HepG2 (cell line): ENCODE measurements around the gene DYRK2. TPM values are rescaled to one million over a fixed set of nuclear protein-coding genes. Genes with fewer than 3 reads are reported as not detected.

Experiments
- ATAC-seq: fragments of 200-7000 bp; cut with Tn5 transposase; 3 replicates; pipeline ENCODE4 v1.9.1; 2020; ENCODE audit warnings: mild to moderate bottlenecking, moderate library complexity
- BruUV-seq: library from RNA; stranded (reverse); fragments of 400-500 nt; replicated peaks from 2 replicates; lab custom pipeline; 2021; lab: Mats Ljungman, UMichigan
- CTCF ChIA-PET: fragments of 300-600 bp; formaldehyde crosslinking; extraction: SDS; loops from one replicate; lab custom pipeline; 2021; ENCODE audit warnings: low total read pairs, inconsistent platforms, low intra/inter-chr PET ratio; lab: Yijun Ruan, JAX
- POLR2A ChIA-PET: fragments of 350-600 bp; sonication (Branson Sonifier 250); formaldehyde crosslinking; loops from one replicate; lab custom pipeline; 2020; ENCODE audit warnings: antibody characterized with exemption, inconsistent platforms; lab: Yijun Ruan, JAX
- DNase-seq: peaks from one replicate; pipeline ENCODE4 v3.0.0-alpha.2; 2015; ENCODE audit warnings: low spot score
- FAIRE-seq: peaks from 3 replicates; lab custom pipeline; 2011; peaks lifted over from hg19 to GRCh38; lab: Jason Lieb, UNC
- H2AFZ ChIP-seq: one replicate; pipeline ENCODE4 v1.6.1; 2011; ENCODE audit warnings: low read length, inconsistent platforms
- H3K27ac ChIP-seq: fragments of 300-600 bp; 3 replicates; pipeline ENCODE4 v1.8.0; 2011; ENCODE audit warnings: mixed run types, mild to moderate bottlenecking, mixed read lengths, low read length, inconsistent platforms; ENCODE audit not compliant: insufficient read depth; ENCODE audit errors: extremely low read length
- H3K27me3 ChIP-seq, 2 experiments: fragments of 200-600 bp in 1 of 2; 2 replicates in 1 of 2; 3 replicates in 1 of 2; pipeline versions ENCODE4 v1.6.0 to v1.8.0; 2011; ENCODE audit warnings: low read length in 2 of 2, mild to moderate bottlenecking in 2 of 2, moderate library complexity in 2 of 2, inconsistent platforms in 1 of 2; ENCODE audit not compliant: insufficient read depth in 2 of 2, control insufficient read depth in 1 of 2
- H3K36me3 ChIP-seq, 2 experiments: fragments of 200-600 bp in 1 of 2; replicated peaks in 1 of 2; 2 replicates in 1 of 2; 3 replicates in 1 of 2; pipeline versions ENCODE4 v1.5.1 to v1.8.0; 2011; ENCODE audit warnings: low read length in 2 of 2, inconsistent platforms in 1 of 2; ENCODE audit not compliant: insufficient read depth in 2 of 2, control insufficient read depth in 1 of 2
- H3K4me1 ChIP-seq: 2 replicates; pipeline ENCODE4 v1.5.1; 2012; ENCODE audit warnings: low read length, inconsistent platforms; ENCODE audit not compliant: insufficient read depth
- H3K4me2 ChIP-seq: 2 replicates; pipeline ENCODE4 v1.6.0; 2011; ENCODE audit warnings: low read depth, low read length, inconsistent platforms
- H3K4me3 ChIP-seq, 3 experiments: fragments of 200-600 bp in 1 of 3; sonication (generic), shearing (Covaris generic) in 1 of 3; replicated peaks in 1 of 3; 2 replicates each; pipeline ENCODE4 v1.5.1; 2011 to 2016; ENCODE audit warnings: low read length in 3 of 3, inconsistent platforms in 2 of 3, low read depth in 2 of 3, mild to moderate bottlenecking in 2 of 3, control low read depth in 1 of 3, mixed read lengths in 1 of 3; ENCODE audit not compliant: insufficient read depth in 1 of 3
- H3K79me2 ChIP-seq: one replicate; pipeline ENCODE4 v1.6.1; 2011; ENCODE audit warnings: low read length, inconsistent platforms; ENCODE audit not compliant: insufficient read depth
- H3K9ac ChIP-seq: 2 replicates; pipeline ENCODE4 v1.6.0; 2011; ENCODE audit warnings: mild to moderate bottlenecking, low read depth, low read length, inconsistent platforms; ENCODE audit not compliant: insufficient read depth
- H3K9me3 ChIP-seq: 2 replicates; pipeline ENCODE4 v1.5.1; 2012; ENCODE audit warnings: mild to moderate bottlenecking, low read length
- H4K20me1 ChIP-seq: 2 replicates; pipeline ENCODE4 v1.6.0; 2011; ENCODE audit warnings: inconsistent platforms, mild to moderate bottlenecking, low read length, moderate library complexity; ENCODE audit not compliant: insufficient read depth
- FIP1L1 ChIP-seq: fragments of 200-400 bp; formaldehyde crosslinking; IDR thresholded peaks from 2 replicates; pipeline ENCODE4 v1.6.1; 2018; ENCODE audit warnings: low read depth, mild to moderate bottlenecking, low read length, moderate library complexity, borderline replicate concordance; ENCODE audit not compliant: insufficient read depth
- IRX3 ChIP-seq: sonication (generic); formaldehyde crosslinking; IDR thresholded peaks from 2 replicates; pipeline ENCODE4 v1.8.1; 2023; ENCODE audit warnings: mild to moderate bottlenecking, low read depth, missing genetic modification reagents, borderline replicate concordance
- MEF2D ChIP-seq: sonication (generic); formaldehyde crosslinking; IDR thresholded peaks from 2 replicates; pipeline ENCODE4 v1.5.1; 2020; ENCODE audit warnings: mild to moderate bottlenecking, missing genetic modification reagents
- PAWR ChIP-seq: sonication (generic); formaldehyde crosslinking; IDR thresholded peaks from 2 replicates; pipeline ENCODE4 v1.4.0; 2020; ENCODE audit warnings: missing genetic modification reagents, mild to moderate bottlenecking, borderline replicate concordance
- RERE ChIP-seq: IDR thresholded peaks from 2 replicates; pipeline ENCODE4 v1.6.1; 2016; ENCODE audit warnings: low read depth, missing genetic modification reagents, missing compliant biosample characterization
- TRAFD1 ChIP-seq: sonication (generic); formaldehyde crosslinking; IDR thresholded peaks from 2 replicates; pipeline ENCODE4 v1.5.1; 2020; ENCODE audit warnings: missing genetic modification reagents, mild to moderate bottlenecking, borderline replicate concordance
- ZFP1 ChIP-seq: IDR thresholded peaks from 2 replicates; pipeline ENCODE4 v1.6.1; 2016
- ZNF24 ChIP-seq: fragments of 450-650 bp; IDR thresholded peaks from 2 replicates; pipeline ENCODE4 v1.6.1; 2017; ENCODE audit warnings: antibody characterized with exemption, mild to moderate bottlenecking
- ZNF317 ChIP-seq: sonication (generic); formaldehyde crosslinking; IDR thresholded peaks from 2 replicates; pipeline ENCODE4 v1.5.0; 2020; ENCODE audit warnings: mild to moderate bottlenecking, missing genetic modification reagents
- ZNF562 ChIP-seq: sonication (generic); formaldehyde crosslinking; IDR thresholded peaks from 2 replicates; pipeline ENCODE4 v1.8.0; 2022; ENCODE audit warnings: missing genetic modification reagents, borderline replicate concordance
- WGBS: methylation state at CpG from one replicate; pipeline ENCODE4 v1.1.6; 2017; ENCODE audit warnings: low lambda C conversion rate; 5-methylcytosine and 5-hydroxymethylcytosine counted together
- in situ Hi-C: cut with HindIII; loops from 2 replicates; pipeline ENCODE4 v1.10.0; 2017; ENCODE audit warnings: low pct_unique_long_range_greater_than_20kb; ENCODE audit not compliant: extremely low pct_ligation_motif_present
- intact Hi-C: fragments of 100-400 bp; cut with micrococcal nuclease; formaldehyde crosslinking; loops from one replicate; pipeline ENCODE4 v1.10.0; 2022; ENCODE audit not compliant: unreplicated experiment
- polyA plus RNA-seq, 8 experiments: library from polyadenylated mRNA; depleted of rRNA in 3 of 8; stranded (reverse) in 7 of 8; unstranded in 1 of 8; fragments of >200 nt; fragmentation: Illumina TruSeq in 4 of 8; extraction: Trizol in 4 of 8; gene quantifications; 2 replicates each; pipeline versions ENCODE4 v1.2.1 to v1.2.3, GENCODE V29; 2011 to 2016; ENCODE audit warnings: low read depth in 4 of 8, missing spikeins in 1 of 8, mixed read lengths in 1 of 8; ENCODE audit not compliant: insufficient read depth in 1 of 8
- total RNA-seq, 5 experiments: library from RNA; depleted of rRNA; stranded (reverse); fragments of >200 nt; fragmentation: Illumina TruSeq; extraction: Trizol; gene quantifications; 2 replicates each; pipeline ENCODE4 v1.2.3, GENCODE V29; 2016; ENCODE audit warnings: low read depth in 1 of 5
- TF ChIP-seq, protein P1 (sequence below): sonication (generic); formaldehyde crosslinking; IDR thresholded peaks from 2 replicates; pipeline ENCODE4 v1.4.0; 2020; ENCODE audit warnings: missing genetic modification reagents
- TF ChIP-seq, protein P2 (sequence below): sonication (generic); formaldehyde crosslinking; IDR thresholded peaks from 2 replicates; pipeline ENCODE4 v1.5.0; 2020; ENCODE audit warnings: missing genetic modification reagents

DYRK2 gene
- total and polyA plus RNA-seq, 2 of the 13 experiments (the other 11 are each of a cell fraction or from before 2014, with no cell fraction given), result 8.2 to 11.5 TPM

- H3K79me2 ChIP-seq, result no peaks in the 10 kb centered on the region
- H2AFZ ChIP-seq, result no peak overlapping the region
- ATAC-seq (no peak), DNase-seq (no peak), FAIRE-seq (no peak)
- CTCF ChIA-PET, result no interaction called here
- WGBS, result 0% methylated on average over 2 of the region's 2 CpGs
- intact Hi-C loops (no loop called here), in situ Hi-C loops (no loop called here)
- H3K4me2 ChIP-seq, result no peak overlapping the region
- 0 out of 5 replicates have a peak, but pooled peaks cover 0 to 2% of the 10 kb centered on the region in 2 experiments for H3K27me3 ChIP-seq
- H3K27ac ChIP-seq, result no peak overlapping the region
- H3K4me3 ChIP-seq, result no peak overlapping the region
- H3K9ac ChIP-seq, result no peak overlapping the region
- H4K20me1 ChIP-seq, result no peaks in the 10 kb centered on the region
- no peaks in the 10 kb centered on the region for H3K4me1 ChIP-seq
- no peaks in the 10 kb centered on the region for H3K9me3 ChIP-seq
- POLR2A ChIA-PET, result no interaction called here
- BruUV-seq, result no TSS peak
- no peaks in the 10 kb centered on the region for H3K36me3 ChIP-seq
- no peak for TF ChIP-seq MEF2D
- no peak for TF ChIP-seq ZFP1 (CRISPR knock-in tag)
- TF ChIP-seq RERE (CRISPR knock-in tag), result no peak
- TF ChIP-seq, protein P1, sequence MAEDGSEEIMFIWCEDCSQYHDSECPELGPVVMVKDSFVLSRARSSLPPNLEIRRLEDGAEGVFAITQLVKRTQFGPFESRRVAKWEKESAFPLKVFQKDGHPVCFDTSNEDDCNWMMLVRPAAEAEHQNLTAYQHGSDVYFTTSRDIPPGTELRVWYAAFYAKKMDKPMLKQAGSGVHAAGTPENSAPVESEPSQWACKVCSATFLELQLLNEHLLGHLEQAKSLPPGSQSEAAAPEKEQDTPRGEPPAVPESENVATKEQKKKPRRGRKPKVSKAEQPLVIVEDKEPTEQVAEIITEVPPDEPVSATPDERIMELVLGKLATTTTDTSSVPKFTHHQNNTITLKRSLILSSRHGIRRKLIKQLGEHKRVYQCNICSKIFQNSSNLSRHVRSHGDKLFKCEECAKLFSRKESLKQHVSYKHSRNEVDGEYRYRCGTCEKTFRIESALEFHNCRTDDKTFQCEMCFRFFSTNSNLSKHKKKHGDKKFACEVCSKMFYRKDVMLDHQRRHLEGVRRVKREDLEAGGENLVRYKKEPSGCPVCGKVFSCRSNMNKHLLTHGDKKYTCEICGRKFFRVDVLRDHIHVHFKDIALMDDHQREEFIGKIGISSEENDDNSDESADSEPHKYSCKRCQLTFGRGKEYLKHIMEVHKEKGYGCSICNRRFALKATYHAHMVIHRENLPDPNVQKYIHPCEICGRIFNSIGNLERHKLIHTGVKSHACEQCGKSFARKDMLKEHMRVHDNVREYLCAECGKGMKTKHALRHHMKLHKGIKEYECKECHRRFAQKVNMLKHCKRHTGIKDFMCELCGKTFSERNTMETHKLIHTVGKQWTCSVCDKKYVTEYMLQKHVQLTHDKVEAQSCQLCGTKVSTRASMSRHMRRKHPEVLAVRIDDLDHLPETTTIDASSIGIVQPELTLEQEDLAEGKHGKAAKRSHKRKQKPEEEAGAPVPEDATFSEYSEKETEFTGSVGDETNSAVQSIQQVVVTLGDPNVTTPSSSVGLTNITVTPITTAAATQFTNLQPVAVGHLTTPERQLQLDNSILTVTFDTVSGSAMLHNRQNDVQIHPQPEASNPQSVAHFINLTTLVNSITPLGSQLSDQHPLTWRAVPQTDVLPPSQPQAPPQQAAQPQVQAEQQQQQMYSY (CRISPR knock-in tag), result no peak
- no peak for TF ChIP-seq ZNF24
- TF ChIP-seq PAWR, result no peak
- TF ChIP-seq ZNF317, result no peak
- TF ChIP-seq, protein P2, sequence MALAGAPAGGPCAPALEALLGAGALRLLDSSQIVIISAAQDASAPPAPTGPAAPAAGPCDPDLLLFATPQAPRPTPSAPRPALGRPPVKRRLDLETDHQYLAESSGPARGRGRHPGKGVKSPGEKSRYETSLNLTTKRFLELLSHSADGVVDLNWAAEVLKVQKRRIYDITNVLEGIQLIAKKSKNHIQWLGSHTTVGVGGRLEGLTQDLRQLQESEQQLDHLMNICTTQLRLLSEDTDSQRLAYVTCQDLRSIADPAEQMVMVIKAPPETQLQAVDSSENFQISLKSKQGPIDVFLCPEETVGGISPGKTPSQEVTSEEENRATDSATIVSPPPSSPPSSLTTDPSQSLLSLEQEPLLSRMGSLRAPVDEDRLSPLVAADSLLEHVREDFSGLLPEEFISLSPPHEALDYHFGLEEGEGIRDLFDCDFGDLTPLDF, result no peak
- no peak for TF ChIP-seq IRX3 (CRISPR knock-in tag)
- no peak for TF ChIP-seq FIP1L1
- no peak for TF ChIP-seq ZNF562 (CRISPR knock-in tag)
- TF ChIP-seq TRAFD1 (CRISPR knock-in tag), result no peak
Measured at GRCh38 chr12:67701121-67701520, 52.6 kb downstream of the DYRK2 start.
